SK-MEL-5 (cell line): ENCODE measurements around the gene TRIM54. TPM values are rescaled to one million over a fixed set of nuclear protein-coding genes. Genes with fewer than 3 reads are reported as not detected.

Source experiments
- total RNA-seq: library from RNA; depleted of rRNA; stranded (reverse); fragments of >200 nt; shearing (Covaris generic); gene quantifications from 2 replicates; pipeline ENCODE4 v1.2.3, GENCODE V29; 2014; rRNA removed

The TRIM54 gene
- total RNA-seq, 1 experiment from 2014 or later = not detected

Other genes starting within 250 kb of the TRIM54 start
- gene TMEM214, start 249.5 kb upstream of the TRIM54 start, total RNA-seq = 76.8 and 88.5 TPM in 2 replicates
- gene AGBL5, start 230.8 kb upstream of the TRIM54 start, total RNA-seq = 30.7 and 32.1 TPM in 2 replicates
- gene OST4, start 210.8 kb upstream of the TRIM54 start, total RNA-seq = 408 and 444 TPM in 2 replicates
- 0.11 and 0.71 TPM in 2 replicates for gene EMILIN1, start 203.8 kb upstream of the TRIM54 start, total RNA-seq
- gene KHK, start 195.7 kb upstream of the TRIM54 start, total RNA-seq = 3.0 and 3.2 TPM in 2 replicates
- gene CGREF1, start 163.3 kb upstream of the TRIM54 start, total RNA-seq = 20.4 and 22.3 TPM in 2 replicates
- 1.1 and 1.5 TPM in 2 replicates for gene ABHD1, start 158.6 kb upstream of the TRIM54 start, total RNA-seq
- gene PREB, start 147.8 kb upstream of the TRIM54 start, total RNA-seq = 95.3 and 98.1 TPM in 2 replicates
- gene PRR30, start 143.0 kb upstream of the TRIM54 start, total RNA-seq = not detected in 2 replicates
- not detected in 2 replicates for gene TCF23, start 133.4 kb upstream of the TRIM54 start, total RNA-seq
- gene ATRAID, start 70.4 kb upstream of the TRIM54 start, total RNA-seq = 372 and 405 TPM in 2 replicates
- 87.1 and 89.2 TPM in 2 replicates for gene SLC5A6, start 70.2 kb upstream of the TRIM54 start, total RNA-seq
- gene CAD, start 65.1 kb upstream of the TRIM54 start, total RNA-seq = 37.0 and 38.3 TPM in 2 replicates
- gene SLC30A3, start 19.4 kb upstream of the TRIM54 start, total RNA-seq = 0.24 and 1.2 TPM in 2 replicates
- gene DNAJC5G, start 7.0 kb upstream of the TRIM54 start, total RNA-seq = not detected in 2 replicates
- 2.3 and 6.0 TPM in 2 replicates for gene UCN, start 26.0 kb downstream of the TRIM54 start, total RNA-seq
- 268 and 286 TPM in 2 replicates for gene MPV17, start 40.7 kb downstream of the TRIM54 start, total RNA-seq
- 99.9 and 100.0 TPM in 2 replicates for gene GTF3C2, start 74.3 kb downstream of the TRIM54 start, total RNA-seq
- gene EIF2B4, start 87.9 kb downstream of the TRIM54 start, total RNA-seq = 32.8 and 36.9 TPM in 2 replicates
- 229 and 234 TPM in 2 replicates for gene SNX17, start 88.2 kb downstream of the TRIM54 start, total RNA-seq
- gene ZNF513, start 98.3 kb downstream of the TRIM54 start, total RNA-seq = 9.3 and 10.1 TPM in 2 replicates
- 111 and 116 TPM in 2 replicates for gene PPM1G, start 127.2 kb downstream of the TRIM54 start, total RNA-seq
- gene NRBP1, start 146.2 kb downstream of the TRIM54 start, total RNA-seq = 66.0 and 66.8 TPM in 2 replicates
- gene KRTCAP3, start 160.0 kb downstream of the TRIM54 start, total RNA-seq = not detected in 2 replicates
- 17.1 and 23.4 TPM in 2 replicates for gene IFT172, start 207.3 kb downstream of the TRIM54 start, total RNA-seq
- gene FNDC4, start 212.8 kb downstream of the TRIM54 start, total RNA-seq = 1.2 and 1.5 TPM in 2 replicates
- gene GCKR, start 214.4 kb downstream of the TRIM54 start, total RNA-seq = not detected in 2 replicates